ENCODE measurements around the gene TSN.

TSN gene

GRCh38 chr2:121771976-121772742 is 16.7 kb downstream of the TSN start:
- H3K4me3 ChIP-seq (ENCODE audit: low read depth, low read length): no peak overlapping the region
- DNase-seq (ENCODE audit: low read depth): no peak
- TF ChIP-seq CTCF (IDR thresholded peaks at IDR 0.05; ENCODE audit: control insufficient read depth, extremely low read depth, insufficient read depth): no peak

GRCh38 chr2:121774235-121774634 is 18.8 kb downstream of the TSN start:
- no peak for DNase-seq (ENCODE audit: low read depth)
- TF ChIP-seq CTCF (IDR thresholded peaks at IDR 0.05; ENCODE audit: control insufficient read depth, extremely low read depth, insufficient read depth): no peak
- no peak overlapping the region for H3K4me3 ChIP-seq (ENCODE audit: low read depth, low read length)

- no peak overlapping the region for H3K4me3 ChIP-seq (ENCODE audit: low read depth, low read length)
- no peak for TF ChIP-seq CTCF (IDR thresholded peaks at IDR 0.05; ENCODE audit: control insufficient read depth, extremely low read depth, insufficient read depth)
- no peak for DNase-seq (ENCODE audit: low read depth)
Observed at GRCh38 chr2:121776361-121776760, 20.9 kb downstream of the TSN start.

- no peak for TF ChIP-seq CTCF (IDR thresholded peaks at IDR 0.05; ENCODE audit: control insufficient read depth, extremely low read depth, insufficient read depth)
- no peak for DNase-seq (ENCODE audit: low read depth)
- no peak overlapping the region for H3K4me3 ChIP-seq (ENCODE audit: low read depth, low read length)
Observed at GRCh38 chr2:121776885-121777698, 21.6 kb downstream of the TSN start.

- H3K4me3 ChIP-seq (ENCODE audit: low read depth, low read length): no peak overlapping the region
- TF ChIP-seq CTCF (IDR thresholded peaks at IDR 0.05; ENCODE audit: control insufficient read depth, extremely low read depth, insufficient read depth): no peak
- DNase-seq (ENCODE audit: low read depth): peak; percentile 27
Observed at GRCh38 chr2:121777699-121778058, 22.2 kb downstream of the TSN start.

GRCh38 chr2:121778741-121779487 is 23.5 kb downstream of the TSN start:
- no peak overlapping the region for H3K4me3 ChIP-seq (ENCODE audit: low read depth, low read length)
- no peak for TF ChIP-seq CTCF (IDR thresholded peaks at IDR 0.05; ENCODE audit: control insufficient read depth, extremely low read depth, insufficient read depth)
- DNase-seq (ENCODE audit: low read depth): no peak
